CD4-positive, CD25-positive, alpha-beta regulatory T cell (primary cell): ENCODE data around the gene ASB5. TPM values are rescaled to one million over a fixed set of nuclear protein-coding genes. Genes with fewer than 3 reads are reported as not detected.

Experiments
- ATAC-seq, 2 donors: fragments of 150-1000 bp; cut with Tn5 transposase; one replicate each; pipeline ENCODE4 v1.10.0; 2021; ENCODE audit warnings: low read depth in 2 of 2, moderate number of reproducible peaks in 2 of 2, moderate library complexity in 1 of 2
- DNase-seq, 3 donors: peaks; one replicate each; pipeline versions ENCODE4 v3.0.0 to v3.0.0-alpha.2; 2012 to 2022; ENCODE audit warnings: mixed read lengths in 1 of 3
- H3K27ac ChIP-seq: one replicate; pipeline ENCODE4 v1.7.0; 2013; ENCODE audit warnings: mild to moderate bottlenecking, low read length; ENCODE audit not compliant: insufficient read depth, poor library complexity, severe bottlenecking
- H3K27me3 ChIP-seq: one replicate; pipeline ENCODE4 v1.7.0; 2013; ENCODE audit warnings: low read length; ENCODE audit not compliant: control insufficient read depth, insufficient read depth
- H3K36me3 ChIP-seq: one replicate; pipeline ENCODE4 v1.7.0; 2013; ENCODE audit warnings: mild to moderate bottlenecking, low read length, moderate library complexity; ENCODE audit not compliant: control insufficient read depth, insufficient read depth
- H3K4me1 ChIP-seq: 2 replicates; pipeline ENCODE4 v1.7.0; 2013; ENCODE audit warnings: mild to moderate bottlenecking, low read length; ENCODE audit not compliant: insufficient read depth, control insufficient read depth, poor library complexity, severe bottlenecking
- H3K4me3 ChIP-seq: one replicate; pipeline ENCODE4 v1.7.0; 2013; ENCODE audit warnings: low read depth, mild to moderate bottlenecking, low read length, moderate library complexity
- H3K9me3 ChIP-seq, 2 experiments: 1 replicate in 1 of 2; 2 replicates in 1 of 2; pipeline ENCODE4 v1.7.0; 2013; ENCODE audit warnings: low read length in 2 of 2, mild to moderate bottlenecking in 1 of 2, moderate library complexity in 1 of 2; ENCODE audit not compliant: control insufficient read depth in 2 of 2
- H3K27ac Mint-ChIP-seq, 3 donors: one replicate each; pipeline ENCODE4 v1.8.0; 2020 to 2022; ENCODE audit warnings: mild to moderate bottlenecking in 3 of 3, mixed read lengths in 3 of 3, moderate library complexity in 2 of 3
- H3K27me3 Mint-ChIP-seq: one replicate; pipeline ENCODE4 v1.8.0; 2022; ENCODE audit warnings: mild to moderate bottlenecking, mixed read lengths
- H3K36me3 Mint-ChIP-seq: one replicate; pipeline ENCODE4 v1.8.0; 2020; ENCODE audit warnings: mixed read lengths
- H3K4me1 Mint-ChIP-seq, 4 donors: one replicate each; pipeline ENCODE4 v1.8.0; 2020 to 2022; ENCODE audit warnings: mixed read lengths in 4 of 4, mild to moderate bottlenecking in 1 of 4
- H3K4me3 Mint-ChIP-seq, 4 donors: one replicate each; pipeline ENCODE4 v1.8.0; 2020 to 2022; ENCODE audit warnings: mild to moderate bottlenecking in 4 of 4, mixed read lengths in 4 of 4, moderate library complexity in 3 of 4
- H3K9me3 Mint-ChIP-seq, 7 donors: one replicate each; pipeline ENCODE4 v1.8.0; 2020 to 2022; ENCODE audit warnings: mixed read lengths in 7 of 7, mild to moderate bottlenecking in 3 of 7, moderate library complexity in 2 of 7
- polyA plus RNA-seq, 4 donors: library from polyadenylated mRNA; unstranded; fragments of 300-500 nt; fragmentation: Illumina TruSeq; gene quantifications; one replicate each; pipeline ENCODE4 v1.2.3, GENCODE V29; 2021
- total RNA-seq: library from RNA; stranded (reverse); gene quantifications from one replicate; pipeline ENCODE4 v1.2.3, GENCODE V29; 2022

Gene ASB5
- total and polyA plus RNA-seq, 5 donors from 2014 or later = not detected

DNA sequence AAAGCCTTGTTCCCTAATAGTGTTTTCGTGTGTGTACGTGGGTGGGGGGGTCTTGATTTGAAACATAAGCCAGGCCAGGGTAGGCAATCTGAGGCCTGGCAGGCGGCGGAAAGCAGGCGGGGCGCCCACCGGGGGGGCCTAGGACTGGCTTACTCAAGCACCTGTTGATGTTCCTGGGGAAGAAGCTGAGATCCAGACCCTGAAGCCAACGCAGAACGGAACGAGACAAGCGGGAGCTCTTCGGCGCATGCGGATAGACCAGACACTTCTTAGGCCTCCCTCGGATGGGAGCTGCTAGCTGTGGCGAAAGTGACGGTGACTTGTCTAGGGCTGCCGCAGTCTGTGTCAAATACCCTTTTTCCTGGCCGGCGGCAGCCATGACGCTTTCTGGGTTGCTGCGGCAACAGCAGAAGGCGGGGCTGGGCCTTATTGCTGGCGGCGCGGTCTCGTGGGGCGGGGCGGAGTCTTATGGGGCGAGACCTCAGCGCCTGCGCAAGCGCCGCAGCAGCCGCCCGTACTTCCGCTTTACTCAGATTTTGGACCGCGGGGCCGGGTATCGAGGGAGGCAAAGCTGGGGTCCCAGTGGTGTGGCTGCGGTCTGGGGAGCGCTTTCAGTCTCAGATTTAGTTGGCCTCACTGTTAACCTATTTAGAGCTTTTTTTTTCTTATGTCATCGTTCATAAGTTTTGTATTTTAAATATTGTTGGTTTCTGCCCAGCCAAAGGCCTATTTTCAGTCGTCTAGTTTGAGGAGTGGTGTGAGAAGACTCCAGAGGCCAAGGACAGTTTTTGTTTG, 73.6 kb downstream of the ASB5 start, which contains the start of gene SPATA4:
Gene SPATA4, minus strand, starts transcription at position 402 of the 795 bp plus-strand sequence. Its CDS starts 23 bp downstream, at position 379.
- peak within 1 kb of the TSS; percentile 62 to 94 (median 90) for H3K4me3 Mint-ChIP-seq
- no peaks in the 10 kb centered on the region for H3K9me3 Mint-ChIP-seq
- H3K4me3 ChIP-seq = peak within 1 kb of the TSS; percentile 78
- H3K4me1 Mint-ChIP-seq = peaks cover 0 to 12% (median 7%) of the 10 kb centered on the region in 4 donors
- ATAC-seq (peak; percentile 94 to 95), DNase-seq (peak; percentile 88 to 95 (median 91))
- peak within 1 kb of the TSS; percentile 49 for H3K27ac ChIP-seq
- no peaks in the 10 kb centered on the region for H3K36me3 ChIP-seq
- peaks cover 24% of the 10 kb centered on the region for H3K27me3 ChIP-seq
- H3K4me1 ChIP-seq = peaks cover 10% of the 10 kb centered on the region
- H3K27me3 Mint-ChIP-seq = peaks cover 40% of the 10 kb centered on the region
- H3K27ac Mint-ChIP-seq = peak within 1 kb of the TSS; percentile 90 to 93 (median 91)
- no peaks in the 10 kb centered on the region for H3K9me3 ChIP-seq
- H3K36me3 Mint-ChIP-seq = no peaks in the 10 kb centered on the region

GRCh38 chr4:176193938-176194337, 75.1 kb downstream of the ASB5 start:
- DNase-seq = peak in 1 of 3 donors; percentile 6
- peaks cover 0 to 12% (median 7%) of the 10 kb centered on the region in 4 donors for H3K4me1 Mint-ChIP-seq

GRCh38 chr4:176193126-176193525, 75.9 kb downstream of the ASB5 start:
- Histone ChIP-seq H3K4me1 (peaks cover 10% of the 10 kb centered on the region), H3K27me3 (peaks cover 34% of the 10 kb centered on the region), H3K9me3 (no peaks in the 10 kb centered on the region), H3K36me3 (no peaks in the 10 kb centered on the region), H3K27ac (no peak overlapping the region), H3K4me3 (no peak overlapping the region)
- no peak overlapping the region for H3K27ac Mint-ChIP-seq
- peaks cover 0 to 12% (median 7%) of the 10 kb centered on the region in 4 donors for H3K4me1 Mint-ChIP-seq
- no peaks in the 10 kb centered on the region for H3K9me3 Mint-ChIP-seq
- ATAC-seq (no peak), DNase-seq (no peak)
- H3K36me3 Mint-ChIP-seq = no peaks in the 10 kb centered on the region
- peaks cover 56% of the 10 kb centered on the region for H3K27me3 Mint-ChIP-seq
- peak overlapping the region in 1 of 4 donors; percentile 30 for H3K4me3 Mint-ChIP-seq

More at GRCh38 chr4:176193938-176194337, 75.1 kb downstream of the ASB5 start:
- Mint-ChIP-seq H3K9me3 (no peaks in the 10 kb centered on the region), H3K36me3 (no peaks in the 10 kb centered on the region), H3K4me3 (peak overlapping the region in 2 of 4 donors; percentile 12 to 62), H3K27ac (no peak overlapping the region), H3K27me3 (peaks cover 51% of the 10 kb centered on the region)
- Histone ChIP-seq H3K36me3 (no peaks in the 10 kb centered on the region), H3K27me3 (peaks cover 30% of the 10 kb centered on the region), H3K27ac (no peak overlapping the region), H3K4me3 (no peak overlapping the region), H3K4me1 (peaks cover 10% of the 10 kb centered on the region), H3K9me3 (no peaks in the 10 kb centered on the region)
- ATAC-seq = no peak

- no peaks in the 10 kb centered on the region for H3K9me3 ChIP-seq
- Mint-ChIP-seq H3K4me1 (peaks cover 0 to 12% (median 7%) of the 10 kb centered on the region in 4 donors), H3K9me3 (no peaks in the 10 kb centered on the region), H3K4me3 (no peak overlapping the region), H3K36me3 (no peaks in the 10 kb centered on the region), H3K27ac (no peak overlapping the region), H3K27me3 (peaks cover 65% of the 10 kb centered on the region)
- no peak overlapping the region for H3K4me3 ChIP-seq
- no peak for DNase-seq
- no peak for ATAC-seq
- peaks cover 38% of the 10 kb centered on the region for H3K27me3 ChIP-seq
- H3K4me1 ChIP-seq = peaks cover 10% of the 10 kb centered on the region
- no peaks in the 10 kb centered on the region for H3K36me3 ChIP-seq
- no peak overlapping the region for H3K27ac ChIP-seq
These were observed 77.0 kb downstream of the ASB5 start for GRCh38 chr4:176191974-176192373.

- Histone ChIP-seq H3K27me3 (peaks cover 43% of the 10 kb centered on the region), H3K4me1 (peaks cover 4% of the 10 kb centered on the region), H3K4me3 (no peak overlapping the region), H3K36me3 (no peaks in the 10 kb centered on the region), H3K9me3 (no peaks in the 10 kb centered on the region), H3K27ac (no peak overlapping the region)
- Mint-ChIP-seq H3K27me3 (peaks cover 74% of the 10 kb centered on the region), H3K4me3 (no peak overlapping the region), H3K9me3 (peaks cover 0 to 3% (median 0%) of the 10 kb centered on the region in 7 donors), H3K36me3 (no peaks in the 10 kb centered on the region), H3K27ac (no peak overlapping the region), H3K4me1 (peaks cover 0 to 3% (median 1%) of the 10 kb centered on the region in 4 donors)
- DNase-seq (no peak), ATAC-seq (no peak)
These were observed 78.9 kb downstream of the ASB5 start for GRCh38 chr4:176189891-176190795.

DNA sequence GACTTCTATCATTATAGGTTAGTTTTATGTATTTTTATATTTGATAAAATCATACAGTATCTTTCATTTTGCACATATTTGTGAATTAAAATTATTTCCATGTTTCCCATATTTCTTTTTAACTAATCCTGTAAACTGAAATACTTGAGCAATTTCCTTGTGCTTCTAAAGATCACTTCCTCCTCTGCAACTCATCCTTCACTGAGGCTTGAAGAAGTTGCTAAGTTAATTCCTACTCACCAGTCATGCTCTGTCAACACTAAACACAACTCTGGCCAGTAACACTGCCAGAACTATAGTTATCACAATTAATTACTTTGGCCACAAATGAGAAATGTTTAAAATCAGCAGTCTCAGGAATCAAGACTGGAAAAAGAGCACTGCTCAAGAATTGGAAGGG, 80.4 kb downstream of the ASB5 start:
- no peak overlapping the region for H3K4me3 Mint-ChIP-seq
- ATAC-seq = no peak
- H3K27ac Mint-ChIP-seq = no peak overlapping the region
- peaks cover 38% of the 10 kb centered on the region for H3K27me3 ChIP-seq
- no peaks in the 10 kb centered on the region for H3K4me1 ChIP-seq
- H3K36me3 Mint-ChIP-seq = no peaks in the 10 kb centered on the region
- no peaks in the 10 kb centered on the region for H3K4me1 Mint-ChIP-seq
- H3K27ac ChIP-seq = no peak overlapping the region
- no peaks in the 10 kb centered on the region for H3K36me3 ChIP-seq
- peaks cover 0 to 3% (median 0%) of the 10 kb centered on the region in 7 donors for H3K9me3 Mint-ChIP-seq
- H3K9me3 ChIP-seq = no peaks in the 10 kb centered on the region
- no peak overlapping the region for H3K4me3 ChIP-seq
- DNase-seq = no peak
- peaks cover 76% of the 10 kb centered on the region for H3K27me3 Mint-ChIP-seq

DNA sequence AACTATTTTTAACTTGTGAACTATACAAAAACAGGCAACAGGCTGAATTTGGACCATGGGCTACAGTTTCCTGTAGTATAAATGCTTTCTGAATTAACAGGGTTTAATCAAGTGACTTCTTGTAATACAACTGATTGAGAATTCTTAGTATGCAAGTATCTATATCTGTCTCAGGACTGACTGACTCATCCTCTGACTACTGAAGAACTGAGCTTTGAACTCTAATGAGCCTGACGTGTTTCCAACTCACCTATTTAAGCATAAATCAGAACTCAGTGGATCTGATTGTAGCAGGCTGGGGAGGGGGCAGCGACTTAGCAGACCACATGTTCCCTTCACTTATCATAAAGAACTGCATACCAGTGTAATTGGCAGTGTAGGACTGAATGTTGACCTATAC, 81.4 kb downstream of the ASB5 start:
- Mint-ChIP-seq H3K27me3 (peaks cover 72% of the 10 kb centered on the region), H3K4me1 (no peaks in the 10 kb centered on the region)

More for the DNA sequence above, 81.4 kb downstream of the ASB5 start:
- Histone ChIP-seq H3K4me1 (no peaks in the 10 kb centered on the region), H3K36me3 (no peaks in the 10 kb centered on the region), H3K9me3 (no peaks in the 10 kb centered on the region), H3K27me3 (peaks cover 36% of the 10 kb centered on the region), H3K4me3 (no peak overlapping the region), H3K27ac (no peak overlapping the region)
- Mint-ChIP-seq H3K27ac (no peak overlapping the region), H3K36me3 (no peaks in the 10 kb centered on the region), H3K9me3 (peaks cover 0 to 3% (median 0%) of the 10 kb centered on the region in 7 donors), H3K4me3 (no peak overlapping the region)
- ATAC-seq (peak; percentile 25 to 34), DNase-seq (peak in 1 of 3 donors; percentile 42)
